Smooth muscle cell (in vitro differentiated cells): ENCODE data around the gene PTPN4. TPM values are rescaled to one million over a fixed set of nuclear protein-coding genes. Genes with fewer than 3 reads are reported as not detected.

Experiments used
- DNase-seq: peaks from one replicate; lab custom pipeline; 2025; ENCODE audit not compliant: unreplicated experiment; lab: John Stamatoyannopoulos, UW
- H2AFZ ChIP-seq: fragments of 200-600 bp; sonication (generic); 2 replicates; pipeline ENCODE4 v1.6.0; 2016; ENCODE audit warnings: antibody characterized with exemption, low read depth, mild to moderate bottlenecking
- H3F3A ChIP-seq: fragments of 200-600 bp; sonication (generic); 2 replicates; pipeline ENCODE4 v1.6.0; 2017; ENCODE audit warnings: antibody characterized with exemption, low read depth
- H3K27ac ChIP-seq: fragments of 200-600 bp; sonication (generic); 2 replicates; pipeline ENCODE4 v1.5.1; 2016; ENCODE audit warnings: low read depth, mild to moderate bottlenecking
- H3K27me3 ChIP-seq: fragments of 200-600 bp; sonication (generic); 2 replicates; pipeline ENCODE4 v1.6.1; 2016; ENCODE audit warnings: low read depth, mild to moderate bottlenecking
- H3K36me3 ChIP-seq: fragments of 200-600 bp; sonication (generic); 2 replicates; pipeline ENCODE4 v1.5.1; 2016; ENCODE audit warnings: low read depth
- H3K4me1 ChIP-seq: fragments of 200-600 bp; sonication (generic); 2 replicates; pipeline ENCODE4 v1.5.1; 2016; ENCODE audit warnings: low read depth
- H3K4me2 ChIP-seq: fragments of 200-600 bp; sonication (generic); 2 replicates; pipeline ENCODE4 v1.6.0; 2016; ENCODE audit warnings: mild to moderate bottlenecking
- H3K4me3 ChIP-seq: fragments of 200-600 bp; sonication (generic); 2 replicates; pipeline ENCODE4 v1.5.1; 2016; ENCODE audit warnings: mild to moderate bottlenecking
- H3K79me2 ChIP-seq: fragments of 200-600 bp; sonication (generic); 2 replicates; pipeline ENCODE4 v1.6.0; 2016; ENCODE audit warnings: low read depth, mild to moderate bottlenecking
- H3K9ac ChIP-seq: fragments of 200-600 bp; sonication (generic); 2 replicates; pipeline ENCODE4 v1.6.0; 2016; ENCODE audit warnings: low read depth
- H3K9me3 ChIP-seq: fragments of 200-600 bp; sonication (generic); replicated peaks from 2 replicates; pipeline ENCODE4 v1.5.1; 2016; ENCODE audit warnings: low read depth
- H4K20me1 ChIP-seq: fragments of 200-600 bp; sonication (generic); 2 replicates; pipeline ENCODE4 v1.6.0; 2016; ENCODE audit warnings: low read depth
- WGBS: methylation state at CpG from one replicate; pipeline ENCODE4 v1.1.7; 2016; ENCODE audit warnings: low lambda C conversion rate; 5-methylcytosine and 5-hydroxymethylcytosine counted together
- polyA plus RNA-seq: library from polyadenylated mRNA; unstranded; fragments of >200 nt; fragmentation: Nextera tagmentation; extraction: Ambion mirVana; gene quantifications from 2 replicates; pipeline ENCODE4 v1.2.1, GENCODE V29; 2016
- total RNA-seq: library from RNA; depleted of rRNA; stranded (reverse); fragments of >200 nt; gene quantifications from 2 replicates; pipeline ENCODE4 v1.2.3, GENCODE V29; 2014
- TF ChIP-seq, protein P1 (sequence below): fragments of 200-600 bp; sonication (generic); IDR thresholded peaks from 2 replicates; pipeline ENCODE4 v1.5.1; 2017; ENCODE audit warnings: borderline replicate concordance, mild to moderate bottlenecking, antibody characterized with exemption; ENCODE audit not compliant: insufficient read depth, poor library complexity, severe bottlenecking

PTPN4 gene
- total and polyA plus RNA-seq, 2 experiments from 2014 or later, result 9.7 to 26.2 TPM

DNA sequence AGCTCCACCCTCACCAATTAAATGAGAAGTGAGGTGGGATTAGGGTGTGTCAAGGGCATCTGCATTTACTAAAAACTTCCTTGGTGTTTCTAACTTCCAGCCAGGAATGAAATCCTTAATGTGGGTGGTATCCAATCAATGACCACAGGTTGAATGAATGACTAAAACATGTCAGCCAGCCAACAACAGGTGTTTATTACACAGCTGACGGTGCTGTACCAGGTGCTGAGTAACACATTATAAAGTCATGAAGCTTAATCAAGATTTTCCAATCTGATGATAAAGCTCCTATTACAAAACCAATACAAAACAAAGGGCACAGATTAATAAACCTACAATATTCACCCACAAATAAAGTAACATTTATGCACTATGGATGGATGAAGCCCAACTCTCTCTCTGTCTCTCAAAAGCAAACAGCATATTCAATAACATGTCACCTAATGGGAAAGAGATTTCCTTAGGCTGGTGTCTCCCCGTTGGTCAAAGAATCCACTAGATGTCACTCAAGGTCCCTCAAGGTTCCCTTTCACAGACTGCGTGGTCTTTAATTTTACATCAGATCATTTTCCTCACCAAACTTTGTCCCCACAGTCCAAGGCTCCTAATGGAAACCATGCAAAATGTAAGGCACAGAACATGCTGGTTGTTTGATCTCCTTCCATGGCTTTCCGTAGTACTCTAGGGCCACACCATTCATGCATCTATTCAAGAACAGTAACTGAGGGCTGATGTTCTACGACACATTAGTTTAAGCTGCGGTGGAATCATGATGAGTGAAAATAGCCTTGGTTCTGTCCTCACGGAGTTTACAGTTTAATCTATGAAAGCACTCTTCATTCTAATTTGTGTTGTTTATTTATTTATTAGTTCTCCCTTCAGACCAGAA is 6.4 kb upstream of the PTPN4 start:
- no peaks in the 10 kb centered on the region for H3K4me1 ChIP-seq
- H2AFZ ChIP-seq, result no peak overlapping the region
- no peak for DNase-seq
- no peaks in the 10 kb centered on the region for H3K79me2 ChIP-seq
- no peaks in the 10 kb centered on the region for H3K27me3 ChIP-seq
- H3K27ac ChIP-seq, result no peak overlapping the region
- TF ChIP-seq, protein P1, sequence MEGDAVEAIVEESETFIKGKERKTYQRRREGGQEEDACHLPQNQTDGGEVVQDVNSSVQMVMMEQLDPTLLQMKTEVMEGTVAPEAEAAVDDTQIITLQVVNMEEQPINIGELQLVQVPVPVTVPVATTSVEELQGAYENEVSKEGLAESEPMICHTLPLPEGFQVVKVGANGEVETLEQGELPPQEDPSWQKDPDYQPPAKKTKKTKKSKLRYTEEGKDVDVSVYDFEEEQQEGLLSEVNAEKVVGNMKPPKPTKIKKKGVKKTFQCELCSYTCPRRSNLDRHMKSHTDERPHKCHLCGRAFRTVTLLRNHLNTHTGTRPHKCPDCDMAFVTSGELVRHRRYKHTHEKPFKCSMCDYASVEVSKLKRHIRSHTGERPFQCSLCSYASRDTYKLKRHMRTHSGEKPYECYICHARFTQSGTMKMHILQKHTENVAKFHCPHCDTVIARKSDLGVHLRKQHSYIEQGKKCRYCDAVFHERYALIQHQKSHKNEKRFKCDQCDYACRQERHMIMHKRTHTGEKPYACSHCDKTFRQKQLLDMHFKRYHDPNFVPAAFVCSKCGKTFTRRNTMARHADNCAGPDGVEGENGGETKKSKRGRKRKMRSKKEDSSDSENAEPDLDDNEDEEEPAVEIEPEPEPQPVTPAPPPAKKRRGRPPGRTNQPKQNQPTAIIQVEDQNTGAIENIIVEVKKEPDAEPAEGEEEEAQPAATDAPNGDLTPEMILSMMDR, result peak; percentile 48
- 51% methylated on average over 7 of the region's 7 CpGs for WGBS
- no peak overlapping the region for H3K4me2 ChIP-seq
- H3K9me3 ChIP-seq, result no peaks in the 10 kb centered on the region
- H3K36me3 ChIP-seq, result no peaks in the 10 kb centered on the region
- no peak overlapping the region for H3K4me3 ChIP-seq
- no peak overlapping the region for H3K9ac ChIP-seq
- H4K20me1 ChIP-seq, result no peaks in the 10 kb centered on the region
- no peaks in the 10 kb centered on the region for H3F3A ChIP-seq

DNA sequence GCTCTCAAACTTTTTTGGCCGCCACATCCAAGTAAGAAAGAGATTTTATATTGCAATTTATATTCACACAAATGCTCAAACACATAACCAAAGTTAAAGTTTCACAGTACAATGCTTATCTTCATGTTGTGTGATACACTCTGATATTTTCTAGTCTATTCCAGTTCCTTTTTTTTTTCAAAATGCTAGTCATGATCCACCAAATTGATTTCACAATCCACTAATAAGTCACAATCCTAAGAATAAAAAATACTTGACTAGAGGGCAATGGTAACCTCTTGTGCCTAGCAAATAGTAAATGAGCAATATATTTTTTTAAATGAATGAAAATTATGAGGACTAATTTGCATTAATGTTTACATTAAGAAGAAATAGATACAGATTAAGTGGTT is 5.8 kb upstream of the PTPN4 start:
- Histone ChIP-seq H3K4me3 (no peak overlapping the region), H3K79me2 (no peaks in the 10 kb centered on the region), H3K9ac (no peak overlapping the region), H2AFZ (no peak overlapping the region), H3K27me3 (no peaks in the 10 kb centered on the region), H4K20me1 (no peaks in the 10 kb centered on the region), H3K9me3 (no peaks in the 10 kb centered on the region), H3K27ac (no peak overlapping the region), H3K4me1 (no peaks in the 10 kb centered on the region), H3K36me3 (no peaks in the 10 kb centered on the region), H3F3A (peaks cover 4% of the 10 kb centered on the region), H3K4me2 (no peak overlapping the region)
- 100% methylated on average over 1 of the region's 1 CpG for WGBS
- TF ChIP-seq, protein P1, result no peak
- DNase-seq, result no peak

DNA sequence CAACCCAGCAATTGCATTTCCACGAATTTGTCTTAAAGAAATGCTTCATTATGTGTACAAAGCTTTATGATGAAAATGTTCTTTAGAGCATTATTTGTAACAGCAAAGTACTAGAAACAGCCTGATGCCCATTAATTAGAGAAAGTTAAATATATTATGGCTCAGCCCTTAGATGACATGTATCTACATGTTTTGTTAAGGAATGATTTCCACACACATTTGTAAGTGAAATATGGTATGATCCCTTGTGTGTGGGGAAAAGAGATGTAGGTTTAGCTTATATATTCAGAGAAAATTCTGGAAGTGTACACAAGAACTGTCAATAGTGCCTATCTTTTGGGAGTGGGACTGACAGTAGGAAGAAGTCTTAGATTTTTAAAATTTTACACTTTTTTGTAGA is 3.8 kb upstream of the PTPN4 start:
- Histone ChIP-seq H3F3A (peaks cover 7% of the 10 kb centered on the region), H3K4me1 (peaks cover 2% of the 10 kb centered on the region), H2AFZ (no peak overlapping the region), H3K9me3 (no peaks in the 10 kb centered on the region), H4K20me1 (peaks cover under 1% of the 10 kb centered on the region), H3K79me2 (peaks cover 1% of the 10 kb centered on the region), H3K36me3 (no peaks in the 10 kb centered on the region), H3K27me3 (no peaks in the 10 kb centered on the region), H3K27ac (no peak overlapping the region), H3K4me2 (no peak overlapping the region), H3K9ac (no peak overlapping the region), H3K4me3 (no peak overlapping the region)
- TF ChIP-seq, protein P1, result no peak
- WGBS, result 85% methylated on average over 1 of the region's 1 CpG
- no peak for DNase-seq

DNA sequence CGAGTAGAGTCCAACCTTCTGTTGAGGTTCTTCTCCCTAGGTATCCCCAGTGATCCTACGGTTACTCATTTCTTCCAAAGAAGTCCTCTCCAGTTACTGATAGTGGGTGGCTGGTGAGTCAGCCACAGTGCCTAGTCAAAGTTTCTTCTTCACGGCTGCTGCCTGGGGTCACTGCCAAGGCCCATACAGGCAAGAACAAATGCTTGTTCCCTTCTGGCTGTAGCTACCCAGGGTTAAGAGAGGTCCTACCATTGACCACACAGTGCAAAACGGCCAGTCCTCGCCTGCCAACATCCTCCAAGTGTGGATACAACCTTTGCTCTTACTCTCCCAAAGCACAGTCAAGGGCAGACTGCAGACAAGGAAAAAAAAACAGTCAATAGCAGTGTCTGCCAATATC is 2.9 kb upstream of the PTPN4 start:
- WGBS, result 67% methylated on average over 5 of the region's 5 CpGs
- no peak overlapping the region for H3K4me3 ChIP-seq
- H3K9me3 ChIP-seq, result no peaks in the 10 kb centered on the region
- H4K20me1 ChIP-seq, result peaks cover 3% of the 10 kb centered on the region
- TF ChIP-seq, protein P1, result no peak
- H3K27me3 ChIP-seq, result no peaks in the 10 kb centered on the region
- no peak for DNase-seq
- peaks cover 7% of the 10 kb centered on the region for H3F3A ChIP-seq
- no peak overlapping the region for H3K4me2 ChIP-seq
- no peak overlapping the region for H3K9ac ChIP-seq
- peaks cover 10% of the 10 kb centered on the region for H3K79me2 ChIP-seq
- H3K36me3 ChIP-seq, result no peaks in the 10 kb centered on the region
- peaks cover 9% of the 10 kb centered on the region for H3K4me1 ChIP-seq
- H2AFZ ChIP-seq, result no peak overlapping the region
- no peak overlapping the region for H3K27ac ChIP-seq
